Activated CD8-positive, alpha-beta memory T cell treated with anti-CD3 and anti-CD28 coated beads for 36 hours (primary cell): Measurements from ENCODE around the gene DNAJC1. TPM values are rescaled to one million over a fixed set of nuclear protein-coding genes. Genes with fewer than 3 reads are reported as not detected.

ENCODE experiments used
- CTCF ChIA-PET: fragments of 350-600 bp; sonication (Branson Sonifier 250); formaldehyde crosslinking; loops from one replicate; lab custom pipeline; 2021; ENCODE audit warnings: antibody characterized with exemption; lab: Charles Lee
- POLR2A ChIA-PET: fragments of 350-600 bp; sonication (Branson Sonifier 250); formaldehyde crosslinking; loops from one replicate; lab custom pipeline; 2021; ENCODE audit warnings: antibody characterized with exemption; lab: Charles Lee
- total RNA-seq, 2 experiments: library from RNA; stranded (reverse); gene quantifications; one replicate each; pipeline ENCODE4 v1.2.3, GENCODE V29; 2021

Gene DNAJC1
- total RNA-seq, 2 experiments from 2014 or later: 29.4 to 30.1 TPM

DNA sequence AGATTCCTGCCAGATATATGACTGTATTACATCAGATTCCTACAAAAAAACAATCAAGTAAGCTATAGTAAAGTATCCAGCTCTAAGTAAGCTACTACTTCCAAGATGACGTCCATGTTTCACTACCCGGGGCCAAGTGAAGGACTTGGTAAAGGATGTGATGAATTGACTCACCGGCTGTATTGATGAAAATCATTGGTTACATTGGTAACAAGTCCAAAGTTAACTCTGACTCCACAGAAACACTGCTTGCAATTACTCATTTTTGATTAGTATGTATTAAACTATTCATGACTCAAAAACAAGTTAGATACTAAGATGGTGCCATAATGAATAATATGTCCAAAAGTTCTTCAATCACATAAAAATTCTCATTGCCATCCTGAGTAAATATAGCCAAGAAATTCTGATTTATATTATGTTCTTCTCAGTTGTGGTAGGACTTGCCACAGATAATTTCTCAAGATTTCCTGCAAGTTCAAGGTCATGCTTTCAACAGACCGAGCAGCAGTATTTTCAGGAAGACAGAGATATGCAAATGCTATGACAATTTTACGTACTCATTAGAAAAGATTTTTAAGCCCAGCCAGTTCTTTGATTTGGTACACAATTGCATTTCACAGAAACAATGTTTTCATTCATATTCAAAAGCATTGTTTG lies 12.6 kb upstream of the DNAJC1 start:
- POLR2A ChIA-PET: no interaction called here
- CTCF ChIA-PET: interaction anchor here (0.8 to 1.5 kb wide), 2 partner anchors 9 to 567 kb away, joined by 3 read pairs; no protein-coding TSS in a partner anchor

DNA sequence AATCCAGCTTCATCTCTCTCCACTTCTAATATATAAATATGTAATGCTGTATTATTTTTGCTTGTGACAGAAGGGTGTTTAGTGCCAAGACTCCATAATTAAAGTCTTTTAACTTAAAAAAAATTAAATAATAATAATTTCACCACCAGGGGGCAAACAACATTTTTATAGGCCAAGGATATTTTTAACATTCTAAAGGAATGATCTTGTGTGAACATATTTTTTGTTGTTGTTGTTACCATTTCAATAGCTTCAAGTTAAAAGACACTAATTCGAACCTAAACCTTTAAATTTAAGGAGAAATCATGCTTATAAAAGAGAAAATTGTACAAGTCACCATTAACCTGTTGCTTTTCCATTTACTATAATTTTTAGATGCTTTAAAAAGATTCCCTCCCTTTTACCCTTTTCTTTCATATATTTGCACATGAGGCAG lies 7.5 kb upstream of the DNAJC1 start:
- POLR2A ChIA-PET: no interaction called here

DNA sequence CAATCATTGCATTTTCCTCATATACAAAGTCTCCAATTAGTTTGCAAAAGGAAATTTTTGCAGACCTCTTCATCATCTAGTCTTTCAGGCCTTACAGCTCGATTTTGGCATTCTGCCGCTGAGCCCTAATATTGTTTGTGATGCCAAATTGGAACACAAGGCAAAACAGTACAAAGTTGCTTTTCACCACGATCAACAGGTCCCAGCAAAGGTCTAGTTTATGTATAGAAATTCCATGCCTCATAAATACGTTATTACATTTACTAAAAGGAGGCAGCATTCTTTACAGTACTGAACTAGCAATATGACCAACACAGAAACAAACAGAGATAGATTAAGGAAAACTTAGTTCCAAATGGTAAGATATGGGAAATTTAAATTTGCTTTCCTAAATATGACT lies 7.0 kb upstream of the DNAJC1 start:
- CTCF ChIA-PET: interaction anchor here (0.7 to 1.7 kb wide), 3 partner anchors 435 to 978 kb away, joined by 3 to 5 read pairs (median 3); no protein-coding TSS in a partner anchor

More for the DNA sequence above, 7.5 kb upstream of the DNAJC1 start:
- CTCF ChIA-PET: interaction anchor here (1.6 to 1.7 kb wide), 2 partner anchors 515 to 978 kb away, joined by 3 to 5 read pairs; no protein-coding TSS in a partner anchor

DNA sequence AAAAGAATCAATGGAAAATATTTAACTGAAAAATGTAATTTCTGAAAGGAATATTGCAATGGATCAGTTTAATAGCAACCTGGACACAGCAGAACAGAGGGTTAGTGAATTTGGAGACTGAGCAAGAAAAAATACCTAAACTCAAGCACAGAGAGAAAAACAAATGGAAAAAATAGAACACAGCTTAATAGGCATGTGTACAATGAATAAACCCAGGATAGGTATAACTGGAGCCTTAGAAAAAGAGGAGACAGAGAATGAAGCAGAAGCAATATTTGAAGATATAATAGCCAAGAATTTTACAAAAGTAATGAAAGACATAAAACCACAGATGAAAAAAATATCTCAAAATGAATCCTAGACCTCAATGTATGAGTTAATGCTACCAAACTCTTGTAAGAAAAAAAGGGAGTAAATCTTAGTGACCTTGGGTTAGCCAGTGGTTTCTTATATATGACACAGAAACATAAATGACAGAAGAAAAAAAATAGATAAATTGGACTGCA lies 2.9 kb upstream of the DNAJC1 start:
- CTCF ChIA-PET: no interaction called here
- POLR2A ChIA-PET: no interaction called here

More for the DNA sequence above, 7.0 kb upstream of the DNAJC1 start:
- POLR2A ChIA-PET: no interaction called here

- CTCF ChIA-PET: no interaction called here
- POLR2A ChIA-PET: no interaction called here
Measured at GRCh38 chr10:22005763-22006162, 2.2 kb upstream of the DNAJC1 start.

GRCh38 chr10:22003964-22004281 lies 393 bp upstream of the DNAJC1 start:
- POLR2A ChIA-PET: interaction anchor here (0.8 to 2.0 kb wide), 6 partner anchors 11 to 337 kb away, joined by 3 to 7 read pairs (median 6); partner anchors contain the start of gene COMMD3
- CTCF ChIA-PET: interaction anchor here (1.5 kb wide), 1 partner anchor 13 kb away, joined by 4 read pairs; no protein-coding TSS in a partner anchor

DNA sequence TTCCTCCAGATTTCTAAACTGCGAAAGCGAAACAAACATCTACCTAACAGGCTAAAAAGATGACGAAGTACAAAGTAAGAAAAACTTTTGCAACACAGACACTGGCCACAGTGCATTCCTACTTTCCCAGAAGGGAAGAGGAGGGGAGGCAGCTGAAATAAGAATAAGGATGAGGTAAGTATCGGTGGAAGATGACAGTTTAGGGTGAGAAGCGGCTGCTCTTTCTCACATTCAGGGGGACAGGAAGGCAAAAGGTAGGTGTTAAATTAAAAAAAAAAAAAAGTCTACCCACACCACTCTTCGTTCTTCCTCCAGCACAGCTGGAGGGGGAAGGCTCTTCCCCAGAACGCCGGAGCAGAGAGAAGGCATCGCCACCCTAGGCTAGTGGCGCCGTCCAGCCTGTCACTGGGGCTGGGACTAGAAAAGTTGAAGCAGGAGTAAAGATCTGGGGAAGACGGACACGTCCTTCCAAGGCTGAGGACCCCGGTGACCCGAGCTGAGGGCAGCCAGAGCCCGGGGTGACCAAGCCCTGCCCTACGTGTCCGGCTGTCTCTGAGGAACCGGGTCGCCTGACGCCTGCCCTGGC lies 846 bp downstream of the DNAJC1 start:
- CTCF ChIA-PET: interaction anchor here (1.0 to 1.5 kb wide), 2 partner anchors 9 to 12 kb away, joined by 3 to 4 read pairs; no protein-coding TSS in a partner anchor
- POLR2A ChIA-PET: interaction anchor here (0.6 to 2.0 kb wide), 8 partner anchors 9 to 435 kb away, joined by 3 to 7 read pairs (median 4); partner anchors contain the start of gene COMMD3

GRCh38 chr10:21995557-21995956 lies 8.0 kb downstream of the DNAJC1 start:
- POLR2A ChIA-PET: no interaction called here

GRCh38 chr10:21993360-21994001 lies 10.0 kb downstream of the DNAJC1 start:
- POLR2A ChIA-PET: interaction anchor here (1.8 kb wide), 1 partner anchor 10 kb away, joined by 7 read pairs; the partner anchor contains the start of gene DNAJC1

More at GRCh38 chr10:21995557-21995956, 8.0 kb downstream of the DNAJC1 start:
- CTCF ChIA-PET: no interaction called here

GRCh38 chr10:21991785-21992184 lies 11.7 kb downstream of the DNAJC1 start:
- POLR2A ChIA-PET: no interaction called here
- CTCF ChIA-PET: interaction anchor here (0.8 to 1.2 kb wide), 3 partner anchors 12 to 496 kb away, joined by 3 to 4 read pairs (median 3); partner anchors contain the start of gene DNAJC1

More at GRCh38 chr10:21993360-21994001, 10.0 kb downstream of the DNAJC1 start:
- CTCF ChIA-PET: interaction anchor here (0.8 to 1.1 kb wide), 4 partner anchors 9 to 594 kb away, joined by 3 read pairs; no protein-coding TSS in a partner anchor

DNA sequence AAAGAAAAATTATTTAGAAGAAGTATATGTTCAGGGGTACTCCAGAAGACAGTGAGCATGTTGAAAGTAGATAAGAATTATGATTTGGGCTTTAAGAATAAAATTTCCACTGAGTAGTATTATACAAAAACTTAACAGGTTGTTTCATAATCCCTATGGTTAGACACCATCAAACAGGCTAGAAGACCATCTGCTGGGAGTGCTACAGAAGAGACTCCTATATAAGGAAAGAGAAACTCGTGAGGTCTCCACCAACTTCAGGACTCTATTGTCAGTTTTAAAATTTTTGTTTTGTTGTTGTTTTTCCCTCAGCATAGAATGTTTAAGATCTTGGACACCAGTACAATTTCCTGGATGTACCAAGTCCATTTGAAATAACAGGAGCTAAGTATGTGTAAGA lies 13.1 kb downstream of the DNAJC1 start:
- ChIA-PET CTCF (interaction anchor here (0.6 to 1.2 kb wide), 3 partner anchors 13 to 639 kb away, joined by 3 to 4 read pairs (median 3); partner anchors contain the start of gene DNAJC1), POLR2A (no interaction called here)

GRCh38 chr10:21989453-21990154 lies 13.9 kb downstream of the DNAJC1 start:
- POLR2A ChIA-PET: no interaction called here
- CTCF ChIA-PET: interaction anchor here (0.8 kb wide), 1 partner anchor 484 kb away, joined by 3 read pairs; no protein-coding TSS in a partner anchor

DNA sequence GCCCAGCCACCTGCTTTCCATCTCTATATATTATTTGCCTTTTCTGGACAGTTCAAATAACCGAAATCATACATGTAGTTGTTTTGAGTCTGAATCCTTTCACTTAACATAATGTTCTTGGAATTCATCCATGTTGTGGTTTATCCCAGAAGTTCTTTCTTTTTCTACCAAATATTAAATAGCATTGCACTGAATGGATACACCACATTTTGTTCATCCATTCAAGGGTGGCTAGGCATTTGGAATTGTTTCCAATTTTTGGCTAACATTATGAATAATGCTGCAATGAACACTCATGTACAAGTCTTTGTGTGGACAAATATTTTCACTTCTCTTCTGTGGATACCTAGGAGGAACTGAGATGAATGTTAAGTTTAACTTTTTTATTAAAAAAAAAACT lies 18.0 kb downstream of the DNAJC1 start:
- CTCF ChIA-PET: no interaction called here
- POLR2A ChIA-PET: no interaction called here

DNA sequence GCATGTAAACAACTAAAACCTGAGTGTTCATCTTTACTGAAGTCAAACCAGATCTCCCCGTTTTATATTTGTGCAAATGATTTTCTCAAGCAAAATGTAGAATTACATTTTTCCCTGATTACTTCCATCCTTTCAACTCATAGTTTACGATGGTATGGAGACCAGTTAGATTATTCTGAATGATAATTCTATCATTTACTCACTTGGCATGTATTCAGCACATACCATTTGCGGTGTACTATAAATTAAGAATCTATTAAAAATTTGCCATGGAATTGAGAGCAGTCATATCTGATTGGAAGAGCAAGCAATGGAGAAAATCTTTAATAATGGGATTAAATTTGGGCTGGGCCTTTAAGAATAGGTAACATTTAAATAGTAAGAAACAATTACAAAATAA lies 22.4 kb downstream of the DNAJC1 start:
- ChIA-PET POLR2A (no interaction called here), CTCF (no interaction called here)

DNA sequence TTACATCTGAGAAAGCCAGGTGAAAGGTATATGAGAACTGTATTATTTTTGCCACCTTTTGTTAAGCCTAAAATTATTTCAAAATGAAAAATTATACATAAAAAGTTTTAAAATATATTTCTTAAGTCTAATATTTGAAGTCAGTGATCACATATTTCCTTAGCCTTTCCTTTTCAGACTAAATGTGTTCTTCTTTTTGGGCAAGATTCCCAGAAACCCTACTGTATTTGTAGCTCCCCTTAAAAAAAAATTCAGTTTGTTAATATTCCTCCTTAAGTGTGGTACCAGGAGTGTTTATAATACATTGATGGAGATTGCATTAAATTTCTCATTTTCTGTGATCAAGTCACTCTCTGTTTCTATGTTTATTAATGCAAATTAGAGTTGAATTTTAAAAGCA lies 22.8 kb downstream of the DNAJC1 start:
- POLR2A ChIA-PET: no interaction called here
- CTCF ChIA-PET: no interaction called here

GRCh38 chr10:21978191-21978862 lies 25.2 kb downstream of the DNAJC1 start:
- POLR2A ChIA-PET: no interaction called here
- CTCF ChIA-PET: no interaction called here

DNA sequence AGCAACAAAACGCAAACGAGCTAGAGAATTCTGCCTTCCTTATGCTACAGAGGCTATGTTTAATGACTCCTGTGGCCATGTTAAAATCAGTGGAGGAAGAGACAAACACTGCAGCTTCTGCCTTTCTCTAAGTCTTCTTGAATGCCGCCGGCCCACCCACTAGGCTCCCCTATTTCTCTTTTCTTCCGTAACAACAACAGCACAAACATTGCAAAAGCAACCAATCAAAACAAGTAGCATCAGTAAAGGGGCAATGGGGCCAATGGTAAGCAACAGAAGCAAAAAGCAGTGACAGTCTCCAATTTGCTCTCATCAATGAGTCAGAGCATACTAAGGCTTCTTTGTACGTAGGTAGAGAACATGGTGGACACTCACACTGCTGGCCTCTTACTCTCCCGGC lies 26.8 kb downstream of the DNAJC1 start:
- ChIA-PET POLR2A (no interaction called here), CTCF (no interaction called here)

- CTCF ChIA-PET: no interaction called here
- POLR2A ChIA-PET: no interaction called here
Measured at GRCh38 chr10:21976280-21976679, 27.2 kb downstream of the DNAJC1 start.
